ENCODE measurements around the gene PPIF. TPM values are rescaled to one million over a fixed set of nuclear protein-coding genes. Genes with fewer than 3 reads are reported as not detected.

Gene PPIF
- total and polyA plus RNA-seq, 2 experiments from 2014 or later: 86.6 to 143 TPM

GRCh38 chr10:79354141-79354540 lies 6.9 kb downstream of the PPIF start:
- Histone ChIP-seq H3K4me3 (no peak overlapping the region), H3K9me3 (ENCODE audit: low read depth) (no peaks in the 10 kb centered on the region), H3K27me3 (no peaks in the 10 kb centered on the region), H3K27ac (no peak overlapping the region), H3K36me3 (peaks cover 34% of the 10 kb centered on the region), H3K4me1 (ENCODE audit: low read depth) (peaks cover 6% of the 10 kb centered on the region)
- no peak for DNase-seq (ENCODE audit: low read depth in 1 of 2, low spot score in 1 of 2)
- no peak for TF ChIP-seq CTCF (IDR thresholded peaks at IDR 0.05; ENCODE audit: low read depth, low read length)

DNA sequence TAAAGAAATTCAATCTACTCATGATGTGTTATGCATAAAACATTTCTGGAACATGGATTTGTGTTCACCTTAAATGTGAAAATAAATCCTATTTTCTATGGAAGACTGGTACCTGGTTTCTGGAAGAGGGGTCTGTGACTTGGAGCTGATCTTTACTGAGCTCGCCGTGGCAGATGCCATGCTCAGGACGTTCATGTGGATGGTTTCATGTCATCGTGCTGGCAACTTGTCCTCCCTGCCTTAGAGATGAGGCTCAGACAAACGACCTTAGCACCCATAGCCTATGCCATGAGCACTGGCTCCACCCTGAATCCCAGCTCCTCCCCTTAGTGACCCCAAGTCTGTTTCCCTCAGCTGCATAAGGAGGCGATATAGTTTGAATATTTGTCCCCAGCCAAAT lies 7.3 kb downstream of the PPIF start:
- TF ChIP-seq CTCF (IDR thresholded peaks at IDR 0.05; ENCODE audit: low read depth, low read length): no peak
- Histone ChIP-seq H3K4me3 (no peak overlapping the region), H3K9me3 (ENCODE audit: low read depth) (no peaks in the 10 kb centered on the region), H3K36me3 (peaks cover 34% of the 10 kb centered on the region), H3K4me1 (ENCODE audit: low read depth) (peaks cover 1% of the 10 kb centered on the region), H3K27ac (no peak overlapping the region), H3K27me3 (no peaks in the 10 kb centered on the region)
- no peak for DNase-seq (ENCODE audit: low read depth in 1 of 2, low spot score in 1 of 2)

DNA sequence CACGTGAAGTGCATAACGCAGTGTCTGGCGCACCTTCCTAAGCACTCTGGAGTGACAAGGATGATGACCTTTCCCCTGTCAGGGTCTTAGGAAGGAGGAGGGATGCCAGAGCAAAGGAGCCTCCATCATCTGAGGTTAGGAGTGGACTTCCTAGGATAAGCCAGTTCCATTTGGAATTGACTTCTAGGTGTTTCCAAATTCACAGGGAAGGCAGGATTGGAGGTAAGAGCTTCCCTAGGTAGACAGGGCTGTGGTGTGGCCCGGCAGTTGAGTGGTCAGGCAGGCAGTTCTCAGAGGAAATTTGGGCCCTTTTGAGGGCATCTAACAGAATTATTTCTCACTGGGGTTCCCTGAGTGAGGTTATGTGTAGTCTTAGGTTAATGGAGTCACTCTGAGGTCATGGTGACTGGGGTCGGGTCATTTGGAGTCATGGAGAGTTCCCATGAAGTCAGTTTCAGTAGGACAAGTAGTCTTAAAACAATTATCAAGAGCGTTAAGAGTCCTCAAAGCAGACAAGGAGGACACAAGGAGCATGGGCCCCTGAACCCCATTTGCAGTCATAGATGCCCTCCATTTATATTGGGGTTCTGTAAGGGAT lies 8.2 kb downstream of the PPIF start:
- H3K27ac ChIP-seq: no peak overlapping the region
- no peaks in the 10 kb centered on the region for H3K4me1 ChIP-seq (ENCODE audit: low read depth)
- H3K4me3 ChIP-seq: no peak overlapping the region
- peaks cover 32% of the 10 kb centered on the region for H3K36me3 ChIP-seq
- TF ChIP-seq CTCF (IDR thresholded peaks at IDR 0.05; ENCODE audit: low read depth, low read length): no peak
- H3K27me3 ChIP-seq: no peaks in the 10 kb centered on the region
- H3K9me3 ChIP-seq (ENCODE audit: low read depth): no peaks in the 10 kb centered on the region
- DNase-seq (ENCODE audit: low read depth in 1 of 2, low spot score in 1 of 2): no peak

DNA sequence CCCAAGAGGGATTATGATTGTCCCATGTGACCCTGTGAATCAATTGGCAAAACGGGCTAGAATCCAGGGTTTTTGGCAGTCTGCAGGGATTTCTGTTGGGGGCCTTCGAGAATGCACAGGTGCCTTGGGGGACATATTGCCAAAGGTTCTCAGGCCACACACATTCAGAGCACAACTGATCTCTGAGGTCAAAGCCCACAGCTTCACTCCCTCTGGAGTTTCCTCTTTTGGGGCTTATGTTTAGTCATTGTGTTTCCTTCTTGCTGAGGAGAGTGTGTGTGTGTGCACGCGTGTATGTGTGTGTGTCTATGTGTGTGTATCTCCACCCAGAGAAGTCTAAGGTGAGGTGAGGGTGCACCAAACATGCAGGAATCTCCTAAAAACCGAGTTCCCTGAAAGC lies 8.8 kb downstream of the PPIF start:
- Histone ChIP-seq H3K36me3 (peaks cover 28% of the 10 kb centered on the region), H3K27ac (no peak overlapping the region), H3K27me3 (no peaks in the 10 kb centered on the region), H3K4me3 (no peak overlapping the region), H3K4me1 (ENCODE audit: low read depth) (no peaks in the 10 kb centered on the region), H3K9me3 (ENCODE audit: low read depth) (no peaks in the 10 kb centered on the region)
- TF ChIP-seq CTCF (IDR thresholded peaks at IDR 0.05; ENCODE audit: low read depth, low read length): no peak
- no peak for DNase-seq (ENCODE audit: low read depth in 1 of 2, low spot score in 1 of 2)

DNA sequence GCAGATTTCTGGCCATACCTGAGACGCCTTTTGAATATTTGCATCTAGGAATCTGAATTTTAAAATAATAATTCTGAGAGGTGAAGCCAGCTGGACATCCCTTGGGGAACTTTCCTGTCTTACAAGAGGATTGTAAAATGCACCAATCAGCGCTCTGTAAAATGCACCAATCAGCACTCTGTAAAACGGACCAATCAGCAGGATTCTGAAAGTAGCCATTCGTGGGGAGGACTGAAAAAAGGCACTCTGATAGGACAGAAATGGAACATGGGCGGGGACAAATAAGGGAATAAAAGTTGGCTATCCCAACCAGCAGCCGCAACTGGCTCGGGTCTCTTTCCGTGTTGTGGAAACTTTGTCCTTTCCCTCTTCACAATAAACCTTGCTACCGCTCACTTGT lies 9.9 kb downstream of the PPIF start:
- no peak for DNase-seq (ENCODE audit: low read depth in 1 of 2, low spot score in 1 of 2)
- Histone ChIP-seq H3K36me3 (peaks cover 21% of the 10 kb centered on the region), H3K4me3 (no peak overlapping the region), H3K27ac (no peak overlapping the region), H3K9me3 (ENCODE audit: low read depth) (no peaks in the 10 kb centered on the region), H3K4me1 (ENCODE audit: low read depth) (no peaks in the 10 kb centered on the region), H3K27me3 (no peaks in the 10 kb centered on the region)
- no peak for TF ChIP-seq CTCF (IDR thresholded peaks at IDR 0.05; ENCODE audit: low read depth, low read length)

All from cardiac muscle cell (in vitro differentiated cells and primary cell).